ENCODE measurements around the gene USP47.

The USP47 gene

DNA sequence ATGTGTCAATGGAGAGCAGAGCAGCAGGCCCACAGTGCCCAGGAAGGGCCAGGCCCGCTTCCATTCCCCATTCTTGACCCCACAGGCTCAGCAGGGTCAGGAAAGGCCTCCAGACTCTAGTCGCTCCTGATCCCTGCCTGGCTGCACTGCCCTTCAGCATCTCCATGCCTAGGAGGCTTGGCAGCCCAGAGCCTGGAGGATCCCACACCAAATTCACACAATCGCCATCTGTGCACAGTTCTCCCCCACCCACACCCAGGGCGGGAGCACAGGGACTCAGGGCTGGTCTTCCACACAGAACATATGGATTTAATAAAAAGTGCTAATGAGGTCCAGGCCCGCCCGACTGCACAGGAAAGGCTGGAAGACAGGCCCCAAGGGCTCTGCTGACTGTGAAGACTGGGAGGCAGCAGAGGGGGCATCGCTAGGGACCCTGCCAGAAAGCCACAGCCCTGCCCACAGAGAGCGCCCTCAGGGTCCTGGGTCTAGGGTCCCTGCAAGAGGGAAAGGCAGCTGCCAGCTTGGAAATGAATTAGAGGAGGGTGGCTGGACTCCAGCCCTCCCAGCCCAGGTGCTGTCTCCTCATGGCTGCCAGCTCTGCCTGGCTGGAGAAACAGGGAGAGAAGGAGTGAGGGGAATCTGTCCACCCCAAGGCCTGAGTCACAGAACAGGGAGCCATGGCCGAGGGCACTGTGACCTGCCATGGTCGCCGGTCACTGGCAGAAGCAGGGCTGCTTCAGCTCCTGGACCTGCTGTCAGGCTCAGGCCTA lies 126.9 kb downstream of the USP47 start:
- CTCF ChIA-PET: interaction anchor here (0.5 kb wide), 1 partner anchor 51 kb away, joined by 3 read pairs; no protein-coding TSS in a partner anchor
- no peak for TF ChIP-seq SUZ12 (IDR thresholded peaks at IDR 0.05)
- DNase-seq (ENCODE audit: extremely low spot score): no peak
- POLR2A ChIA-PET: no interaction called here

DNA sequence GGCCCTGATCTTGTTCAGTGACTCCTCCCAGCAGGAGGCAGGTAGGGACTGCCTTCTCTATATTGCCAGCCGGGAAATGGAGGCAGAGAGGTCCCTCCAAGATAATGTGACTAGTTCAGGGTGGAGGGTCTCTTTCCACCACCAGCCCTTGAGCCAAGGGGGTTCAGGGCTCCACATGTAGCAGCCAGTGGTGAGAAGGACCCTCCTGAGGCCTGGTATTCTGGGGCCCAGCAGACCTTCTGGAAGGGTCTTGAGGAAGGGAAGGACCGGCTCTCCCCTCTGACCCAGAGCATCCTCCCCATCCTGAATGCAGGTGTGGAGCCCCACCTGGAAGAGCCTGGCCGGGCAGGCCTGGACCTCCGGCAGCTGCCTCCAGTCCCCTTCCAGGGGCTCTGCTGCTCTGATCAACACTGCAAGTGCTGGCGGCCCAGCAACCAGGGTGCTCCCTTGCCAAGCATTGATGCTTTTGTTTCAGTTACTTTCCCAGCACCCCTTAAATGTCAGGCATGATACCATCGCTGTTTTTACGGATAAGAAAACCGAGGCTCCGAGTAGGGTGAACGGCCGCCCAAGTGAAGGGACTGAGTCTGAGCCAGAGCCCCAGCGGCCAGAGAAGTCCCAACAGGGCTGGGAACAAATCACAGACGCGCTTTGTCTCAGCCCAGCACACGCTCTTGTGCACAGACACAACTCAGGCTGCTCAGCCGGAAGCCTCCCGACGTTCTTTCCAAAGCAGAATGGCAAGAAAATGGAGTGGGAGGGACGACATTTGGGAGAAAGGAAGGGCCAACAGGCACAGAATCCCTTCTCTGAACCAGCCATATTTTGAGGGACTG lies 127.8 kb downstream of the USP47 start:
- ChIA-PET POLR2A (no interaction called here), CTCF (no interaction called here)
- TF ChIP-seq NFRKB (IDR thresholded peaks at IDR 0.05): no peak
- TF ChIP-seq ZNF384 (IDR thresholded peaks at IDR 0.05): no peak
- TF ChIP-seq TARDBP (IDR thresholded peaks at IDR 0.05): no peak
- TF ChIP-seq ELF4 (IDR thresholded peaks at IDR 0.05): no peak
- no peak for DNase-seq (ENCODE audit: extremely low spot score)

DNA sequence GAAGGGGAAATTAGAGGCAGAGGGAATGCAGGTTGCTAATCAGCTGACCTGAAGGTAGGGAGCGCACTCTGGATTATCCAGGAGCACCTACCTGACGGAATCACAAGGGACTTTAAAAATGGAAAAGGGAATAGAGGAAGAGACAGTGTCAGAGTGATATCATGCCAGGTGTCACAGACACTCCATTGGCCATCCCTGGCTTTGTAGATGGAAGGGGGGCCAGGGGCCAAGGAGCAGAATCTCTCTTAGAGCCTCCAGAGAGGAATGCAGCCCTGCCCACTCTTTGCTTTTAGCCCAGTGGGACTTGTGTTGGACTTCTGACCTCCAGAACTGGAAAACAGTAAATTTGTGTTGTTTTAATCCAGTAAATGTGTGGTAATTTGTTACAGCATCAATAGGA lies 128.8 kb downstream of the USP47 start:
- ChIA-PET CTCF (no interaction called here), POLR2A (no interaction called here)
- no peak for DNase-seq (ENCODE audit: extremely low spot score)
- no peak for TF ChIP-seq ZNF384 (IDR thresholded peaks at IDR 0.05)
- TF ChIP-seq NFRKB (IDR thresholded peaks at IDR 0.05): no peak
- no peak for TF ChIP-seq BHLHE40 (IDR thresholded peaks at IDR 0.05; ENCODE audit: borderline replicate concordance)
- no peak for TF ChIP-seq ELF4 (IDR thresholded peaks at IDR 0.05)
- no peak for TF ChIP-seq SP1 (IDR thresholded peaks at IDR 0.05)
- TF ChIP-seq FOXM1 (IDR thresholded peaks at IDR 0.05; ENCODE audit: borderline replicate concordance): no peak
- TF ChIP-seq FOXK2 (IDR thresholded peaks at IDR 0.05): no peak
- TF ChIP-seq LEF1 (IDR thresholded peaks at IDR 0.05; ENCODE audit: borderline replicate concordance): no peak
- no peak for TF ChIP-seq TARDBP (IDR thresholded peaks at IDR 0.05)
- no peak for TF ChIP-seq HDGF (IDR thresholded peaks at IDR 0.05; ENCODE audit: borderline replicate concordance)
- no peak for TF ChIP-seq L3MBTL2 (conservative IDR thresholded peaks at IDR 0.05)
- TF ChIP-seq, protein P1, sequence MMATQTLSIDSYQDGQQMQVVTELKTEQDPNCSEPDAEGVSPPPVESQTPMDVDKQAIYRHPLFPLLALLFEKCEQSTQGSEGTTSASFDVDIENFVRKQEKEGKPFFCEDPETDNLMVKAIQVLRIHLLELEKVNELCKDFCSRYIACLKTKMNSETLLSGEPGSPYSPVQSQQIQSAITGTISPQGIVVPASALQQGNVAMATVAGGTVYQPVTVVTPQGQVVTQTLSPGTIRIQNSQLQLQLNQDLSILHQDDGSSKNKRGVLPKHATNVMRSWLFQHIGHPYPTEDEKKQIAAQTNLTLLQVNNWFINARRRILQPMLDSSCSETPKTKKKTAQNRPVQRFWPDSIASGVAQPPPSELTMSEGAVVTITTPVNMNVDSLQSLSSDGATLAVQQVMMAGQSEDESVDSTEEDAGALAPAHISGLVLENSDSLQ (IDR thresholded peaks at IDR 0.05): no peak
- TF ChIP-seq CTBP1 (IDR thresholded peaks at IDR 0.05; ENCODE audit: borderline replicate concordance): no peak
- no peak for TF ChIP-seq FOXA1 (IDR thresholded peaks at IDR 0.05)
- TF ChIP-seq SUZ12 (IDR thresholded peaks at IDR 0.05): no peak
- TF ChIP-seq ARNT (IDR thresholded peaks at IDR 0.05): no peak

DNA sequence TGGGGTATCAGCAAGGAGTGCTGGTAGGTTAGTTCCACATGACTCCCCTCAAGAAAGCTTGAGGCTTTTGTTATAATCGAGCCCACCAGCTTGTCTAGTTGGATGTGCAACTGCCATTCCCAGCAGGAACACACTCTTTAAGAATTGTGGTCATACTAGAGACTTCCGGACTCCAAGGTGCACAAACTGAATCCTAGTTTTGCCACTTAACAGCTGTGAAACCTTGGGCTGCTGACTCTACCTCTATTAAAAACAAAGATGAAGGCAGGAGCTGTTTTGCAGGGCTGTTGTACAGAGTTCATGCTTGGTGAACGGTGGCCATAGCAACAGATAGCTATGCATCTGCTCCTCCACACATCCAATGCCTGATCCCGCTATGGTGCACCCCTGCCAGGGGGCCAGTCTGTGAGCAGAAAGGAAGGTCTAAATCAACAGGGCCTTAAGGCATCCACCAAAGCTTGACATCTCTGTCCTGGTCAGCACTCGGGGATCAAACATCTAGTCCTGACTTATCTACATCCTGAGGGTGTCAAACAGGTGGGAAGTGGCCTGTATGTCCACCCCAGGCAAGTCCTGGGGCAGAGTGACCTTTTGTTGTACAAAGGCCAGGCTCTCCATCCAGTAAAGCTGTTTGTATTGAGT lies 130.3 kb downstream of the USP47 start:
- TF ChIP-seq, protein P1 (IDR thresholded peaks at IDR 0.05): no peak
- TF ChIP-seq ARNT (IDR thresholded peaks at IDR 0.05) (no peak), HDGF (IDR thresholded peaks at IDR 0.05; ENCODE audit: borderline replicate concordance) (no peak), FOXK2 (IDR thresholded peaks at IDR 0.05) (no peak), SP1 (IDR thresholded peaks at IDR 0.05) (no peak), ELF4 (IDR thresholded peaks at IDR 0.05) (no peak), LEF1 (IDR thresholded peaks at IDR 0.05; ENCODE audit: borderline replicate concordance) (no peak), SUZ12 (IDR thresholded peaks at IDR 0.05) (no peak), NFRKB (IDR thresholded peaks at IDR 0.05) (no peak), FOXA1 (IDR thresholded peaks at IDR 0.05) (no peak), TARDBP (IDR thresholded peaks at IDR 0.05) (no peak), CTBP1 (IDR thresholded peaks at IDR 0.05; ENCODE audit: borderline replicate concordance) (no peak), BHLHE40 (IDR thresholded peaks at IDR 0.05; ENCODE audit: borderline replicate concordance) (no peak), FOXM1 (IDR thresholded peaks at IDR 0.05; ENCODE audit: borderline replicate concordance) (no peak)
- ChIA-PET CTCF (no interaction called here), POLR2A (no interaction called here)
- no peak for DNase-seq (ENCODE audit: extremely low spot score)

DNA sequence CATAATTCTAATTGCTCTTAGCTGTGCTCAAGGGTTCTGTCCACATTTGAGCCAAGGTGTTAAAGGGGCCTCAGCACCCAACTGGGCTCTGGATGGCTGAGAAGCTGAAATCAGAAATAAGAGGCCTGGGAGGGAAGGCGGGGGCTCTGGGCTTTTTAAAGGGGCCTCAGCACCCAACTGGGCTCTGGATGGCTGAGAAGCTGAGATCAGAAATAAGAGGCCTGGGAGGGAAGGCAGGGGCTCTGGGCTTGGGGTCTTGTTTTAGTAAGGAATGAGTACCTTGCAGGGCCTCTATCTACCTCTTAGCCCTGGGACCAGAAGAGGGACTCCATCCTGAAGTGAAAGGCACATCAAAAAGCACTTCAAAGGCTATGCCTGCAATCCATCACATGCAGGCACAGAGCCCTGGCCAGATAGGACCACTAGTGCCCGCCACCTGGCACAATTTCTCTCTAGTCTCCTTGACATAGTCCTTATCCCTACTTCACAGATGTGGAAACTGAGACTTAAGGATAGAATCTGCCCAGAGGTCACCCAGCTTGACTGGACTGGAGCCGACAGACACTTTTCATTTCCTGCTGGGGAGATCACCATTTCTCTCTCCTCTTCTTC lies 131.1 kb downstream of the USP47 start:
- POLR2A ChIA-PET: no interaction called here
- TF ChIP-seq SP1 (IDR thresholded peaks at IDR 0.05) (no peak), NFRKB (IDR thresholded peaks at IDR 0.05) (no peak), ZNF384 (IDR thresholded peaks at IDR 0.05) (no peak), LEF1 (IDR thresholded peaks at IDR 0.05; ENCODE audit: borderline replicate concordance) (no peak), ARNT (IDR thresholded peaks at IDR 0.05) (no peak), L3MBTL2 (conservative IDR thresholded peaks at IDR 0.05) (no peak), FOXK2 (IDR thresholded peaks at IDR 0.05) (no peak), FOXM1 (IDR thresholded peaks at IDR 0.05; ENCODE audit: borderline replicate concordance) (no peak), SUZ12 (IDR thresholded peaks at IDR 0.05) (no peak), HDGF (IDR thresholded peaks at IDR 0.05; ENCODE audit: borderline replicate concordance) (no peak), ELF4 (IDR thresholded peaks at IDR 0.05) (no peak), TARDBP (IDR thresholded peaks at IDR 0.05) (no peak), CTBP1 (IDR thresholded peaks at IDR 0.05; ENCODE audit: borderline replicate concordance) (no peak), FOXA1 (IDR thresholded peaks at IDR 0.05) (no peak)
- TF ChIP-seq, protein P1 (IDR thresholded peaks at IDR 0.05): no peak
- no peak for DNase-seq (ENCODE audit: extremely low spot score)
- CTCF ChIA-PET: no interaction called here
